A673 (cell line): ENCODE data around the gene CCL5. TPM values are rescaled to one million over a fixed set of nuclear protein-coding genes. Genes with fewer than 3 reads are reported as not detected.

Experiments
- BruUV-seq: library from RNA; stranded (reverse); fragments of 400-500 nt; replicated peaks from 2 replicates; lab custom pipeline; 2021; lab: Mats Ljungman, UMichigan
- CTCF ChIA-PET: fragments of 300-600 bp; sonication (Branson Sonifier 250); formaldehyde crosslinking; loops from one replicate; lab custom pipeline; 2022; ENCODE audit warnings: antibody characterized with exemption; lab: Charles Lee
- POLR2A ChIA-PET: fragments of 300-600 bp; sonication (Branson Sonifier 250); formaldehyde crosslinking; loops from one replicate; lab custom pipeline; 2022; ENCODE audit warnings: antibody characterized with exemption; ENCODE audit not compliant: low non-redundant PET; lab: Charles Lee
- DNase-seq: peaks from one replicate; pipeline ENCODE4 v3.0.0-alpha.2; 2015; ENCODE audit warnings: low spot score
- H3K27ac ChIP-seq: fragments of 200-600 bp; sonication (generic); 2 replicates; pipeline ENCODE4 v1.5.1; 2016; ENCODE audit warnings: mixed run types, low read depth, mild to moderate bottlenecking, mixed read lengths, antibody characterized with exemption, low read length; ENCODE audit not compliant: poor library complexity, severe bottlenecking
- H3K27me3 ChIP-seq: fragments of 200-600 bp; sonication (generic); replicated peaks from 2 replicates; pipeline ENCODE4 v1.6.1; 2017; ENCODE audit warnings: mixed run types, low read depth, mild to moderate bottlenecking, mixed read lengths, antibody characterized with exemption, low read length; ENCODE audit not compliant: insufficient read depth, poor library complexity
- H3K36me3 ChIP-seq: fragments of 200-600 bp; sonication (generic); 2 replicates; pipeline ENCODE4 v1.6.1; 2016; ENCODE audit warnings: mixed run types, mild to moderate bottlenecking, mixed read lengths, antibody characterized with exemption, low read length; ENCODE audit not compliant: insufficient read depth, poor library complexity, severe bottlenecking
- H3K4me1 ChIP-seq: fragments of 200-600 bp; sonication (generic); 2 replicates; pipeline ENCODE4 v1.6.1; 2017; ENCODE audit warnings: mixed run types, mild to moderate bottlenecking, mixed read lengths, antibody characterized with exemption, low read length; ENCODE audit not compliant: insufficient read depth, poor library complexity, severe bottlenecking
- H3K4me3 ChIP-seq: fragments of 200-600 bp; sonication (generic); 2 replicates; pipeline ENCODE4 v1.5.1; 2016; ENCODE audit warnings: low read depth, mixed run types, mild to moderate bottlenecking, mixed read lengths, low read length; ENCODE audit not compliant: poor library complexity, severe bottlenecking
- H3K9me3 ChIP-seq: fragments of 200-600 bp; sonication (generic); 2 replicates; pipeline ENCODE4 v1.6.1; 2016; ENCODE audit warnings: mixed run types, low read depth, mild to moderate bottlenecking, mixed read lengths, antibody characterized with exemption, low read length; ENCODE audit not compliant: poor library complexity, severe bottlenecking
- EZH2 ChIP-seq: fragments of 200-600 bp; sonication (generic); IDR thresholded peaks from 2 replicates; pipeline ENCODE4 v1.6.1; 2017; ENCODE audit warnings: borderline replicate concordance, low read depth, mild to moderate bottlenecking, mixed read lengths, antibody characterized with exemption, low read length; ENCODE audit not compliant: poor library complexity, severe bottlenecking
- intact Hi-C: fragments of 100-400 bp; cut with micrococcal nuclease; formaldehyde crosslinking; loops from one replicate; pipeline ENCODE4 v1.10.0; 2022; ENCODE audit not compliant: unreplicated experiment
- total RNA-seq: library from RNA; stranded (reverse); gene quantifications from 2 replicates; pipeline ENCODE4 v1.2.3, GENCODE V29; 2021
- TF ChIP-seq, protein P1 (sequence below): fragments of 300-800, 200-600 bp; sonication (generic); conservative IDR thresholded peaks from 2 replicates; pipeline ENCODE4 v1.5.1; 2017; ENCODE audit warnings: low read depth, mild to moderate bottlenecking, antibody characterized with exemption, low read length, moderate library complexity, mixed read lengths

CCL5 gene
- total RNA-seq, 1 experiment from 2014 or later = not detected

DNA sequence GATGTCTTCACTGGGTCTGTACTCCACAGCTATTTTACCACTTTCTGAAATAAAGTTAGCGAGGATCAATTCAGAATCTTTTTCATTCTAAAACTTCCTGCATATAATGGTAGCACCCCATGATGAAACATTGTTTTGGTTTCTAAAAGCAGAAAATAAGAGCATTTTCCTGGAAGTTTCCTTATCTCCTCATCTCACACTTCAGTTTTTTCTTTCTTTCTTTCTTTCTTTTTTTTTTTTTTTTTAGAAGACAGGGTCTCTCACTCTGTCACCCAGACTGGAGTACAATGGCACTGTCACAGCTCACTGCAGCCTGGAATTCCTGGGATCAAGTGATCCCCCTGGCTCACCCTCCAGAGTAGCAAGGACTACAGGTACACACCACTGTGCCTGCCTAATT lies 40.1 kb upstream of the CCL5 start:
- no peaks in the 10 kb centered on the region for H3K27me3 ChIP-seq
- ChIA-PET POLR2A (no interaction called here), CTCF (no interaction called here)
- H3K4me3 ChIP-seq = no peak overlapping the region
- intact Hi-C loops = no loop called here
- no TSS peak for BruUV-seq
- H3K36me3 ChIP-seq = no peaks in the 10 kb centered on the region
- no peak for DNase-seq
- H3K9me3 ChIP-seq = no peaks in the 10 kb centered on the region
- TF ChIP-seq EZH2 = no peak
- TF ChIP-seq, protein P1, sequence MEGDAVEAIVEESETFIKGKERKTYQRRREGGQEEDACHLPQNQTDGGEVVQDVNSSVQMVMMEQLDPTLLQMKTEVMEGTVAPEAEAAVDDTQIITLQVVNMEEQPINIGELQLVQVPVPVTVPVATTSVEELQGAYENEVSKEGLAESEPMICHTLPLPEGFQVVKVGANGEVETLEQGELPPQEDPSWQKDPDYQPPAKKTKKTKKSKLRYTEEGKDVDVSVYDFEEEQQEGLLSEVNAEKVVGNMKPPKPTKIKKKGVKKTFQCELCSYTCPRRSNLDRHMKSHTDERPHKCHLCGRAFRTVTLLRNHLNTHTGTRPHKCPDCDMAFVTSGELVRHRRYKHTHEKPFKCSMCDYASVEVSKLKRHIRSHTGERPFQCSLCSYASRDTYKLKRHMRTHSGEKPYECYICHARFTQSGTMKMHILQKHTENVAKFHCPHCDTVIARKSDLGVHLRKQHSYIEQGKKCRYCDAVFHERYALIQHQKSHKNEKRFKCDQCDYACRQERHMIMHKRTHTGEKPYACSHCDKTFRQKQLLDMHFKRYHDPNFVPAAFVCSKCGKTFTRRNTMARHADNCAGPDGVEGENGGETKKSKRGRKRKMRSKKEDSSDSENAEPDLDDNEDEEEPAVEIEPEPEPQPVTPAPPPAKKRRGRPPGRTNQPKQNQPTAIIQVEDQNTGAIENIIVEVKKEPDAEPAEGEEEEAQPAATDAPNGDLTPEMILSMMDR = no peak
- no peaks in the 10 kb centered on the region for H3K4me1 ChIP-seq
- no peak overlapping the region for H3K27ac ChIP-seq

DNA sequence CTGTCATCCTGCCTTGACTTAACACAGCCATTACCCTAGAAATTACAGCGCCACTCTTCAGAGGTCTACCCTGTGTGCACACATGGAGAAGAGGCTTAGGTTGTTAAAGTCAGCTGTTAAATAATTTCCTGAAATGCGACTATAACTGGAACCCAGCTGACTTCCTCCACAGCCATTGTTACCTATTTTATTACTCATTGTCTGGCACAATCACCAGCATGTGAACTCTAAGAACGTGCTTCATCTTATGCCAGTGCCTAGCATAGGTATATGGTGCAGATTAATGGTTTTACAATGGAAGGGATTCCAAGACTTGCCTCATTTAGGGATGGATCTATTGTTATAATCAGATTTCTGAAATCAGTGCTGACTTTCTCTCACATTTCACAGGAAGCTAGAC lies 38.5 kb upstream of the CCL5 start:
- intact Hi-C loops = no loop called here
- Histone ChIP-seq H3K27ac (no peak overlapping the region), H3K36me3 (no peaks in the 10 kb centered on the region), H3K4me3 (no peak overlapping the region), H3K4me1 (no peaks in the 10 kb centered on the region), H3K9me3 (no peaks in the 10 kb centered on the region), H3K27me3 (no peaks in the 10 kb centered on the region)
- TF ChIP-seq EZH2 = no peak
- POLR2A ChIA-PET = no interaction called here
- BruUV-seq = no TSS peak
- no peak for DNase-seq
- CTCF ChIA-PET = no interaction called here

DNA sequence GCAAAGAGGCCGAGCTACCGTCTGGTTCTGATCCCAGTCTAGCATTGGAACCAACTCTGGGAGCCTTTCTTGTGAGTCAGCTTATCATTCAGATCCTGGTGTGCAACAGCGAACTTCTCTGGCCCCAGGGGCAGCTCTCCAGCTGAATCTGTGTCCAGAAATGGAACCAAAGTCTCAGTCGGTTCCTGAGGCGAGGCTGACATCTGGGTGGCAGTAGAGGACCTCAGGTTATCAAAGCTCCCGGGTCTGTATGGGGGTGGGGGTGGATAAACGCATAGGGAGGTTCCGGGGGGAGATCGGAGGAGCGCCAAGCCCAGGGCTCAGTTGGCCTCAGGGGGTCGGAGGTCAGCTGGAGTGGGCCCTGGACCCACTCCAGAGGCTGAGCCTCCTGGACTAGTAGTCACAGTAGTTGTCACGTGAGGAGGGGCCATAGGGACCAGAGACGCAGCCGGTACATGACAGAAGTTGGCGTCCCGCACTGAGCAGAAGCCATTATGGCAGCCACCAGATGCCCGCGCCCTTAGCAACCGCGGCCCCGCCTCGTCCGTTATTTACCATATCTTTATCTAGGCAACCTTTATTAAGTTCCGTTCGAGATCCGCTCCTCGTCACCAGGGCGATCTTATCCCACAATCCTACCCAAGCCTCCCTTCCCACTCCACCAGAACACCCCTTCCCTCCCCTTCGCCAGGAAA lies 37.5 kb upstream of the CCL5 start:
- CTCF ChIA-PET = no interaction called here
- TF ChIP-seq EZH2 = no peak
- TF ChIP-seq, protein P1 = no peak
- DNase-seq = no peak
- Histone ChIP-seq H3K9me3 (no peaks in the 10 kb centered on the region), H3K4me1 (no peaks in the 10 kb centered on the region), H3K27ac (no peak overlapping the region), H3K36me3 (no peaks in the 10 kb centered on the region), H3K4me3 (no peak overlapping the region), H3K27me3 (no peaks in the 10 kb centered on the region)
- intact Hi-C loops = no loop called here
- BruUV-seq = no TSS peak
- POLR2A ChIA-PET = no interaction called here
